ENCODE results near the gene ADCY9. TPM values are rescaled to one million over a fixed set of nuclear protein-coding genes. Genes with fewer than 3 reads are reported as not detected.

Gene ADCY9
- total RNA-seq, 2 experiments from 2014 or later: 7.1 to 7.4 TPM

DNA sequence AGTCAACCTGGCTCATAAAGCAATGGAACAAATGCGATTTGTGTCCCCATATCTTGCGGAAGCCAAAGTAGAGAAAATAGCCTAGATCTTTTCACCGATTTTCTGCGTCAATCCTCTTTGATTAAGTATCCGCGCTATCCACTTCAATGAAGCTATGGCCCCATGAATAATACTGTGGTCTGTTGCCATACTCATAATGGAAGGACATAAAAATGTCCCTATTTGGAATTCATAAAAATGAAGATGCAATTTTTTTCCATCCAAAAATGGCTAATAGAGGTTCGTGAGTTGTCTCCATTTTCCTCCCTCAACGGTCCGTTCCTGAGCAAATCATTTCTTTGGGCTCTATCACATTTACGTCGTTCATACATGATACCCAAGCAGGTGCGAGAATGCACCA is 25.4 kb upstream of the ADCY9 start:
- ATAC-seq (ENCODE audit: poor library complexity) (no peak), DNase-seq (no peak)
- H3K36me3 ChIP-seq (ENCODE audit: insufficient read depth, low read length): no peaks in the 10 kb centered on the region
- CTCF ChIA-PET: no interaction called here
- no peak overlapping the region for H3K27ac Mint-ChIP-seq
- peaks cover 5% of the 10 kb centered on the region for H3K4me1 Mint-ChIP-seq (ENCODE audit: low read depth)
- H3K27me3 ChIP-seq (ENCODE audit: control insufficient read depth in 1 of 2, insufficient read depth in 2 of 2, low read length in 2 of 2): no peaks in the 10 kb centered on the region
- H3K4me1 ChIP-seq (ENCODE audit: insufficient read depth, low read length): peaks cover 14% of the 10 kb centered on the region
- H3K9me3 Mint-ChIP-seq: no peaks in the 10 kb centered on the region
- peaks cover 0 to 9% of the 10 kb centered on the region in 2 experiments for H3K9me3 ChIP-seq (ENCODE audit: control insufficient read depth in 1 of 2, insufficient read depth in 1 of 2, low read length in 2 of 2)
- peaks cover 4% of the 10 kb centered on the region for H3K27me3 Mint-ChIP-seq
- H3K36me3 Mint-ChIP-seq (ENCODE audit: low read depth): no peaks in the 10 kb centered on the region
- H3K4me3 ChIP-seq (ENCODE audit: low read length): no peak overlapping the region
- POLR2A ChIA-PET: interaction anchor here (0.9 kb wide), 1 partner anchor 42 kb away, joined by 3 read pairs; no protein-coding TSS in a partner anchor
- intact Hi-C loops (cut with DNase I, micrococcal nuclease): no loop called here
- TF ChIP-seq CTCF (IDR thresholded peaks at IDR 0.05): no peak
- no peak overlapping the region for H3K4me3 Mint-ChIP-seq
- H3K27ac ChIP-seq (ENCODE audit: low read depth in 1 of 2, low read length in 2 of 2): no peak overlapping the region

DNA sequence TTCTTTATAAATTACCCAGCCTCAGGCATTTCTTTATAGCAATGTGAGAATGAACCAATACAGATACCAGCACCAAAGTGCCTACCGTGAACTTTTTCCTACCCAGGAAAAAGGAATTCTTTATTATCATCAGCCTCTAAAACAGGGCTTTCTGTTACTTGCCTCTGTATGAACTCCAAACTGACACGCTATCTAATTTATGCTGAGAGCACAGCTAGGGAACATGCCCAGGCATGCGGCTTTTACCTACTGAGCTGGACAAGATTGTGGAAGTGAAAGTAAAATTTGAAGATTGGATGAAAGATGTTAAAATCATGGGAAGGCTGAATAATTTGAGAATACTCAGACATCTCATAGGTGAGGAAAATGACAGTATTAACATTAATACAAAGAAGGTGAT is 24.4 kb upstream of the ADCY9 start:
- Mint-ChIP-seq H3K9me3 (no peaks in the 10 kb centered on the region), H3K4me3 (no peak overlapping the region), H3K36me3 (ENCODE audit: low read depth) (no peaks in the 10 kb centered on the region), H3K4me1 (ENCODE audit: low read depth) (peaks cover 5% of the 10 kb centered on the region), H3K27ac (no peak overlapping the region), H3K27me3 (peaks cover 9% of the 10 kb centered on the region)
- peaks cover 14% of the 10 kb centered on the region for H3K4me1 ChIP-seq (ENCODE audit: insufficient read depth, low read length)
- DNase-seq (no peak), ATAC-seq (ENCODE audit: poor library complexity) (no peak)
- intact Hi-C loops (cut with DNase I, micrococcal nuclease): no loop called here
- H3K27ac ChIP-seq (ENCODE audit: low read depth in 1 of 2, low read length in 2 of 2): no peak overlapping the region
- POLR2A ChIA-PET: no interaction called here
- H3K36me3 ChIP-seq (ENCODE audit: insufficient read depth, low read length): no peaks in the 10 kb centered on the region
- CTCF ChIA-PET: no interaction called here
- peaks cover 0 to 9% of the 10 kb centered on the region in 2 experiments for H3K9me3 ChIP-seq (ENCODE audit: control insufficient read depth in 1 of 2, insufficient read depth in 1 of 2, low read length in 2 of 2)
- no peak overlapping the region for H3K4me3 ChIP-seq (ENCODE audit: low read length)
- H3K27me3 ChIP-seq (ENCODE audit: control insufficient read depth in 1 of 2, insufficient read depth in 2 of 2, low read length in 2 of 2): no peaks in the 10 kb centered on the region
- TF ChIP-seq CTCF (IDR thresholded peaks at IDR 0.05): no peak

DNA sequence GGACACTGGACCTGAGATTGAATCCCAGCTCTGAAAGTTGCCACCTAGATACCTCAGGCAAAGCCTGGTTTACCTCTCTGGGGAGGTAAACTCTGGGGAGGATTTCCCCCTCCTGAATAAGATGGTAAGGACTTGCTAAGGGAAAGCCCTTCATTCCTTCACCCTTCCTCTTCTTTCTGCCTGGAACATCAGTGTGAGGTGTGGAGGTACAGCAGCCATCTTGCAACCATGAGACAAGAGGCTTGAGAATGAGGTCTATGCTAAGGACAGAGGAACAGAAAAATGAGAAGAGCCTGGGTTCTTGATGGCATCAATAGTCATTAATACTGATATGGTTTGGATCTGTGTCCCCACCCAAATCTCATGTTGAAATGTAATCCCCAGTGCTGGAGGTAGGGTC is 23.7 kb upstream of the ADCY9 start:
- peaks cover 12% of the 10 kb centered on the region for H3K27me3 Mint-ChIP-seq
- Histone ChIP-seq H3K9me3 (ENCODE audit: control insufficient read depth in 1 of 2, insufficient read depth in 1 of 2, low read length in 2 of 2) (peaks cover 0 to 9% of the 10 kb centered on the region in 2 experiments), H3K4me1 (ENCODE audit: insufficient read depth, low read length) (peaks cover 14% of the 10 kb centered on the region), H3K36me3 (ENCODE audit: insufficient read depth, low read length) (no peaks in the 10 kb centered on the region), H3K27ac (ENCODE audit: low read depth in 1 of 2, low read length in 2 of 2) (no peak overlapping the region), H3K4me3 (ENCODE audit: low read length) (no peak overlapping the region), H3K27me3 (ENCODE audit: control insufficient read depth in 1 of 2, insufficient read depth in 2 of 2, low read length in 2 of 2) (no peaks in the 10 kb centered on the region)
- H3K36me3 Mint-ChIP-seq (ENCODE audit: low read depth): no peaks in the 10 kb centered on the region
- ATAC-seq (ENCODE audit: poor library complexity) (no peak), DNase-seq (no peak)
- H3K4me3 Mint-ChIP-seq: no peak overlapping the region
- ChIA-PET POLR2A (no interaction called here), CTCF (no interaction called here)
- TF ChIP-seq CTCF (IDR thresholded peaks at IDR 0.05): no peak
- intact Hi-C loops (cut with DNase I, micrococcal nuclease): no loop called here
- peaks cover 5% of the 10 kb centered on the region for H3K4me1 Mint-ChIP-seq (ENCODE audit: low read depth)
- no peak overlapping the region for H3K27ac Mint-ChIP-seq
- no peaks in the 10 kb centered on the region for H3K9me3 Mint-ChIP-seq
